Left renal pelvis (tissue), 4 donors: ENCODE results near the gene ALX4. TPM values are rescaled to one million over a fixed set of nuclear protein-coding genes. Genes with fewer than 3 reads are reported as not detected.

ENCODE experiments used
- DNase-seq, 4 donors: peaks; one replicate each; pipeline ENCODE4 v3.0.0-alpha.2; 2013; ENCODE audit warnings: low read depth in 4 of 4, low spot score in 3 of 4
- polyA plus RNA-seq, 4 donors: library from polyadenylated mRNA; unstranded; fragments of 120-200 nt; gene quantifications; one replicate each; pipeline ENCODE4 v1.2.1, GENCODE V29; 2013; ENCODE audit not compliant: insufficient read length in 4 of 4

ALX4 gene
- polyA plus RNA-seq, 4 donors, result 0.06 to 0.34 (median 0.12) TPM

GRCh38 chr11:44270403-44271273 lies 39.3 kb downstream of the ALX4 start:
- DNase-seq, result no peak

GRCh38 chr11:44269369-44270351 lies 40.3 kb downstream of the ALX4 start:
- peak in 2 of 4 donors; percentile 6 to 33 for DNase-seq

- DNase-seq, result no peak
Observed at GRCh38 chr11:44268614-44269080, 41.3 kb downstream of the ALX4 start.

- no peak for DNase-seq
Observed at GRCh38 chr11:44267750-44268613, 42.0 kb downstream of the ALX4 start.

GRCh38 chr11:44267006-44267749 lies 42.8 kb downstream of the ALX4 start:
- no peak for DNase-seq

GRCh38 chr11:44266056-44266780 lies 43.7 kb downstream of the ALX4 start:
- DNase-seq, result no peak

- DNase-seq, result no peak
Observed at GRCh38 chr11:44264761-44265160, 45.2 kb downstream of the ALX4 start.

- DNase-seq, result no peak
Observed at GRCh38 chr11:44264438-44264749, 45.5 kb downstream of the ALX4 start.

GRCh38 chr11:44263738-44264437 lies 46.1 kb downstream of the ALX4 start:
- no peak for DNase-seq

- DNase-seq, result no peak
Observed at GRCh38 chr11:44261800-44262591, 47.9 kb downstream of the ALX4 start.

- no peak for DNase-seq
Observed at GRCh38 chr11:44260081-44260480, 49.9 kb downstream of the ALX4 start.

GRCh38 chr11:44258839-44259420 lies 51.0 kb downstream of the ALX4 start:
- no peak for DNase-seq

GRCh38 chr11:44258190-44258489 lies 51.8 kb downstream of the ALX4 start:
- DNase-seq, result no peak

- no peak for DNase-seq
Observed at GRCh38 chr11:44257338-44258189, 52.4 kb downstream of the ALX4 start.

- no peak for DNase-seq
Observed at GRCh38 chr11:44256673-44257291, 53.2 kb downstream of the ALX4 start.

GRCh38 chr11:44255406-44256071 lies 54.4 kb downstream of the ALX4 start:
- DNase-seq, result no peak
